Measurements from ENCODE around the gene SMAD4.
A peak's percentile ranks its signal among the peaks of the same experiment; 100 is the strongest.

Gene SMAD4

GRCh38 chr18:51021226-51021965 lies 8.6 kb upstream of the SMAD4 start:
- DNase-seq (ENCODE audit: low spot score), result no peak

DNA sequence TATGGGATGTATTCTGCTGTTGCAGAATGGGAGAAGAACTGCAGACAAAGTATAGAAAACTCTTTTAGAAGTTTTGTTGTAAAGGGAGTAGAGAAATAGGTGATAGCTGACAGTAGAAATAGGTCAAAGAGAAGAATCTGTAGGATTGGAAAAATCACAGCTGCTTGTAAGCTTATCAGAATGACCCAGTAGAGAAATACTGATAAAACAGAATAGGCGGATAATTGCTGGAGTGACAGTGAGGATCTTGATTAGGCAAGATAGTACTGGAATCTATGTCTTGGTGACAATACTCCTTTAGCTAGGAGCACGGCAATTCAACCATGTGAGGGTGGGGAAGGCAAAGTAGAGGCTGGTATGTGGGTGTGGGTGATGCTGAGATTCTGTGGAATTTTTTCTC lies 4.5 kb upstream of the SMAD4 start:
- no peak for DNase-seq (ENCODE audit: low spot score)

- DNase-seq (ENCODE audit: low spot score), result no peak
Observed at GRCh38 chr18:51028201-51028805, 1.7 kb upstream of the SMAD4 start.

- no peak for DNase-seq (ENCODE audit: low spot score)
Observed at GRCh38 chr18:51029378-51029693, 677 bp upstream of the SMAD4 start.

- DNase-seq (ENCODE audit: low spot score), result no peak
Observed at GRCh38 chr18:51030537-51031258, 685 bp downstream of the SMAD4 start.

GRCh38 chr18:51032193-51032592 lies 2.2 kb downstream of the SMAD4 start:
- DNase-seq (ENCODE audit: low spot score), result no peak

GRCh38 chr18:51037230-51037629 lies 7.2 kb downstream of the SMAD4 start:
- no peak for DNase-seq (ENCODE audit: low spot score)

DNA sequence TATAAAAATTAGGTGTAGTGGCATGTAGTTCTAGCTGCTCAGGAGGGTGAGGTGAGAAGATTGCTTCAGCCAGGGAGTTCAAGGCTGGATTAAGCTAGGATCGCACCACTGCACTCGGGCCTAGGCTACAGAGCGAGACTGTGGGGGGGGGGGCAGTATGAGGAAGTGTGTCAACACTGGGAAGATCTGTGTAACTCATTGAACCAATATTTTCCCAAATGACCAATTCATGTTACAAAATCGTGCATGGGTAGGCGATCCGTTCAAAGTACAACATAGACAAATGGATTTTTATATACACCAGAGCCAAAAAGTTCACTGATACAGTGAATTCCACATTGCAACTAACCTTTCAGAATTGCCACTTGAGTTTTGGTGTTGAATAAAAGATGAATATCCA lies 8.1 kb downstream of the SMAD4 start:
- DNase-seq (ENCODE audit: low spot score), result no peak

- DNase-seq (ENCODE audit: low spot score), result no peak
Observed at GRCh38 chr18:51039138-51040112, 9.4 kb downstream of the SMAD4 start.

DNA sequence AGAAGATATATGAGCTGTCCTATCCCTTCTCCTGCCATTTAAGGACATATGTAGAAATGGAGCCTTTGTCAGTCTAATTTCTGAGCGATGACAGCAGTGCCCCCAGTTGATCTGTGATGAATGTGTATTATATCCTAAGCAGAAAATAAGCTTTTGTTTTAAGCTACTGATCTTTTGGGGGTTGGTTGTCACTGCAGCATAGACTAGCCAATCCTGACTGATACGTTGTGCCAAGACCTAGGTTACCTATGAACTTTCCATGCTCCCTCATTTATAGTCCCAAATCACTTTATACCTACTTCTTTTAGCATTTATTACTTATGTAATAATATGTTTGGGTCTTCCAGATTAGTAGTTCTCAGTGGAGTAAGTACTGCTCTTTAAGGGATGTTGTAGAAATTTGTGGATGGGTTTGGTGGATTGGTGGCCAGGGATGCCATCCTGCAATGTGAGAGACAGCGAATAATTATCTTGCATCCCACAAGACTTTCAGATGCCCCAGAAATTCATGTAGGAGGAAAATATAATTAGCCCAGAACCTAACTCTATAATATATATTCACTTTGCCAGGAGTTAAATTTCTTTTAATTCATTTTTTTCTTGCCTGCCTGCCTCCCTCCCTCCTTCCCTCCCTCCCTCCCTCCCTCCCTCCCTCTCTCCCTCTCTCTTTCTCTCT lies 11.8 kb downstream of the SMAD4 start:
- DNase-seq (ENCODE audit: low spot score), result no peak

GRCh38 chr18:51044928-51045585 lies 15.0 kb downstream of the SMAD4 start:
- DNase-seq (ENCODE audit: low spot score), result no peak

GRCh38 chr18:51048190-51048589 lies 18.2 kb downstream of the SMAD4 start:
- DNase-seq (ENCODE audit: low spot score), result no peak

GRCh38 chr18:51049137-51049536 lies 19.1 kb downstream of the SMAD4 start:
- DNase-seq (ENCODE audit: low spot score), result no peak

DNA sequence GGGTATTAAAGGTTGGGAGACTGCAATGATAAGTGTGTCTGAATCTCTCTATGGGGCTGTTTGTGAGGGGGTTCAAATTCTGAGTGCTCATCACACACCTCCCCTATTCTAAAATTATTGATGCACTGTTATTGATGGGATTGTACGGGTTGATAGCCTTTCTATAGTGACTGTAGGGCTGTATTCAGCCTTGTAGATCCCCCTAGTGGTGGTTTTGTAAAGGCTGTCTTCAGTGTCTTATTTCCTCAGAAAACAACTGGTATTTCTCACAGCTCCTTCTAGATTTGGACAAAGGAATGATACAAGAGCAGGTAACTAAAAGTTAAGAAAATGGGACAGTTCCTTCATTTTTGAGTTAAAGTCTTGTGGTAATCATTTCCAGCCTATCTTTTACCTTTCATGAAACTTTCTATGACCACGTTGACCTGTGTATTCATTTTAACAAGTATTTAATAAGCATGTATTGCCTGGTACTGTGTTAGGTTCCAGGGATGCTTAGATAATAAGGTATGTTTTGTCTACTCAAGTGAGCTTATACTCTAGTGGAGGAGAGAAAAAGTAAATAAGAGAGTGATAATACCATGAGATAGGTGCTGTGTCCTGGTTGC lies 21.2 kb downstream of the SMAD4 start:
- peak; percentile 16 for DNase-seq (ENCODE audit: low spot score)

GRCh38 chr18:51053814-51054213 lies 23.8 kb downstream of the SMAD4 start:
- no peak for DNase-seq (ENCODE audit: low spot score)

DNA sequence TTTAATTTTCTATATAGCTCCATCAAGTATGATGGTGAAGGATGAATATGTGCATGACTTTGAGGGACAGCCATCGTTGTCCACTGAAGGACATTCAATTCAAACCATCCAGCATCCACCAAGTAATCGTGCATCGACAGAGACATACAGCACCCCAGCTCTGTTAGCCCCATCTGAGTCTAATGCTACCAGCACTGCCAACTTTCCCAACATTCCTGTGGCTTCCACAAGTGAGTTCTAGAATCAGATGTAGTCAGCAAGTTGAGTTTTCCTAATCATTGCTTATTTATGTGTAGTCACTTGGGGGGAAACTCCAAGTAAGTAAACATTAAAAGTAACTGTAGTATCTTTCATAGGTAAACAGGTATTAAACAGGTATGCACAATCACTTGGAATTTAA lies 24.8 kb downstream of the SMAD4 start:
- DNase-seq (ENCODE audit: low spot score), result no peak

DNA sequence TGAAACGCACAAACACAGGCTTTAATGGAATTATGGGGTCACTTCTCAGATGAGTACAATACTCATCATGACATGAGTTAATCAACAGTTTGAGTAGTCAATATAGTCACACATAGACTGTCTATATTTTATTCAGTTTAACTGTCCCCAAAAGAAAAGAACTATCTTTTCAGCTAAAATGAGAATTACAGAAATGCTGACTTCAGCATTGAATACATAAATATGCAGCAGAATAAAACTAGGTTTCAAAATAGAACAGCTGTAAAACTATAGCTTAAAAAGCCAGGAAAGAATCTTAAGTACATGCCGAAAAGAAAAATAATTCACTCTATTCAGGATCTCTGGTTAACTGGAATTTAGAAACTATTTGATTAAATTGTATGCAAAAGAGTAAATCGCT lies 30.0 kb downstream of the SMAD4 start:
- DNase-seq (ENCODE audit: low spot score), result no peak

GRCh38 chr18:51064256-51064655 lies 34.2 kb downstream of the SMAD4 start:
- DNase-seq (ENCODE audit: low spot score), result no peak

- DNase-seq (ENCODE audit: low spot score), result no peak
Observed at GRCh38 chr18:51066273-51066672, 36.3 kb downstream of the SMAD4 start.

DNA sequence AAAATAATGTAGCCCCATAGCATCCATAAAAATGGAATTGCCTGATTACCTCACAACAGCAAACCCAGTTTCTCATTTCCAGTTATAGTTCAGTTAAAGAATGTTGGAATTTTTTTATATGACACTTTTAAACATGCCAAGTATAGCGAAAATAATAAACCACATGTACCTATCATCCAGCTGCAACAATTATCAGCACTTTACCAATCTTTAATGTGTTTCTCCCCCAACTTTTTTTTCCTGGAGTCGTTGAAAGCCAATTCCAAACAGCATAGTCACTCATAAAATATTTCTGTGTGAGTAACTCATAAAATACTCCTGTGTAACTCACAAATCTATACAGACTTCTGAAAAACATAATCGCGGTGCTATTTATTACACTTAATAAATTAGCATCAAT lies 38.1 kb downstream of the SMAD4 start:
- DNase-seq (ENCODE audit: low spot score), result no peak

- DNase-seq (ENCODE audit: low spot score), result no peak
Observed at GRCh38 chr18:51069885-51070284, 39.9 kb downstream of the SMAD4 start.
